ENCODE data around the gene KANSL2. TPM values are rescaled to one million over a fixed set of nuclear protein-coding genes. Genes with fewer than 3 reads are reported as not detected.

Gene KANSL2
- total RNA-seq, 1 experiment from 2014 or later = 56.6 TPM

- Mint-ChIP-seq H3K27me3 (ENCODE audit: low read depth) (no peaks in the 10 kb centered on the region), H3K4me1 (no peaks in the 10 kb centered on the region), H3K4me3 (no peak overlapping the region), H3K9me3 (no peaks in the 10 kb centered on the region), H3K27ac (peak overlapping the region in 1 of 3 experiments; percentile 42; a peak in 3 of 7 replicates), H3K36me3 (ENCODE audit: insufficient read depth in 1 of 3, low read depth in 3 of 3) (peaks cover 28 to 77% (median 52%) of the 10 kb centered on the region in 3 experiments; a peak in 6 of 7 replicates)
- no peak overlapping the region for H3K14ac ChIP-seq (ENCODE audit: insufficient read depth, low read length)
- H3K56ac ChIP-seq (ENCODE audit: insufficient read length, low read depth, low read length) = no peak overlapping the region
- no peak overlapping the region for H3T11ph ChIP-seq (ENCODE audit: low read length)
- no peak overlapping the region for H3K27ac ChIP-seq (ENCODE audit: insufficient read length, low read depth, low read length)
- no peak overlapping the region for H2BK5ac ChIP-seq (ENCODE audit: insufficient read length, low read length)
- no peaks in the 10 kb centered on the region for H3K27me3 ChIP-seq (ENCODE audit: insufficient read depth, low read length)
- H3K9me3 ChIP-seq (ENCODE audit: control insufficient read depth, low read depth, low read length) = no peaks in the 10 kb centered on the region
- no peaks in the 10 kb centered on the region for H3K23me2 ChIP-seq (ENCODE audit: insufficient read length, low read depth, low read length, poor library complexity, severe bottlenecking)
- no peak overlapping the region for H4K5ac ChIP-seq (ENCODE audit: insufficient read length, low read depth, low read length)
- no peak overlapping the region for H2BK20ac ChIP-seq (ENCODE audit: low read depth, low read length, poor library complexity, severe bottlenecking)
- H3K4me1 ChIP-seq (ENCODE audit: insufficient read depth, low read length) = no peaks in the 10 kb centered on the region
- WGBS (ENCODE audit: extremely low coverage, insufficient read length, low lambda C conversion rate) = no CpG with 5 or more reads among the region's 4 CpGs
- peaks cover 5% of the 10 kb centered on the region for H3K79me2 ChIP-seq (ENCODE audit: insufficient read depth, low read length)
- no peak overlapping the region for H2BK15ac ChIP-seq (ENCODE audit: low read depth, low read length)
- no peak overlapping the region for H4K91ac ChIP-seq (ENCODE audit: insufficient read length, low read depth, low read length)
- H3K18ac ChIP-seq (ENCODE audit: insufficient read length, low read depth, low read length) = no peak overlapping the region
- no peaks in the 10 kb centered on the region for H4K20me1 ChIP-seq (ENCODE audit: control insufficient read depth, insufficient read depth, insufficient read length)
- H2AFZ ChIP-seq (ENCODE audit: low read length) = no peak overlapping the region
- no peak overlapping the region for H3K9ac ChIP-seq (ENCODE audit: extremely low read depth, insufficient read length, low read length)
- no peak overlapping the region for H3K23ac ChIP-seq (ENCODE audit: insufficient read length, low read depth, low read length)
- H2BK12ac ChIP-seq (ENCODE audit: insufficient read length, low read depth, low read length) = no peak overlapping the region
- DNase-seq = no peak
- peaks cover 4% of the 10 kb centered on the region for H3K79me1 ChIP-seq (ENCODE audit: insufficient read depth, low read depth, low read length, poor library complexity, severe bottlenecking)
- no peak overlapping the region for H3K4ac ChIP-seq (ENCODE audit: low read depth, low read length)
- H3K4me2 ChIP-seq (ENCODE audit: insufficient read depth, insufficient read length, low read length) = no peak overlapping the region
- TF ChIP-seq, protein P1, sequence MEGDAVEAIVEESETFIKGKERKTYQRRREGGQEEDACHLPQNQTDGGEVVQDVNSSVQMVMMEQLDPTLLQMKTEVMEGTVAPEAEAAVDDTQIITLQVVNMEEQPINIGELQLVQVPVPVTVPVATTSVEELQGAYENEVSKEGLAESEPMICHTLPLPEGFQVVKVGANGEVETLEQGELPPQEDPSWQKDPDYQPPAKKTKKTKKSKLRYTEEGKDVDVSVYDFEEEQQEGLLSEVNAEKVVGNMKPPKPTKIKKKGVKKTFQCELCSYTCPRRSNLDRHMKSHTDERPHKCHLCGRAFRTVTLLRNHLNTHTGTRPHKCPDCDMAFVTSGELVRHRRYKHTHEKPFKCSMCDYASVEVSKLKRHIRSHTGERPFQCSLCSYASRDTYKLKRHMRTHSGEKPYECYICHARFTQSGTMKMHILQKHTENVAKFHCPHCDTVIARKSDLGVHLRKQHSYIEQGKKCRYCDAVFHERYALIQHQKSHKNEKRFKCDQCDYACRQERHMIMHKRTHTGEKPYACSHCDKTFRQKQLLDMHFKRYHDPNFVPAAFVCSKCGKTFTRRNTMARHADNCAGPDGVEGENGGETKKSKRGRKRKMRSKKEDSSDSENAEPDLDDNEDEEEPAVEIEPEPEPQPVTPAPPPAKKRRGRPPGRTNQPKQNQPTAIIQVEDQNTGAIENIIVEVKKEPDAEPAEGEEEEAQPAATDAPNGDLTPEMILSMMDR (conservative IDR thresholded peaks at IDR 0.05) = no peak
- H2AK5ac ChIP-seq (ENCODE audit: insufficient read length, low read length) = no peak overlapping the region
- H2BK120ac ChIP-seq (ENCODE audit: low read depth, low read length, poor library complexity, severe bottlenecking) = no peak overlapping the region
- H4K8ac ChIP-seq (replicated peaks; ENCODE audit: insufficient read length, low read depth, low read length) = no peak overlapping the region
These were observed 9.0 kb upstream of the KANSL2 start for GRCh38 chr12:48690990-48691389.

Measured in H9 (cell line).